NCI-H1694 (cell line): ENCODE results near the gene SMIM21.

Experiments used
- DNase-seq: peaks from one replicate; lab custom pipeline; 2025; lab: John Stamatoyannopoulos, UW

SMIM21 gene

GRCh38 chr18:75377258-75377657 lies 50.2 kb downstream of the SMIM21 start:
- no peak for DNase-seq

GRCh38 chr18:75376004-75376403 lies 51.5 kb downstream of the SMIM21 start:
- no peak for DNase-seq

- DNase-seq, result no peak
Measured at GRCh38 chr18:75375341-75375740, 52.2 kb downstream of the SMIM21 start.

GRCh38 chr18:75374466-75374865 lies 53.0 kb downstream of the SMIM21 start:
- no peak for DNase-seq

GRCh38 chr18:75369026-75369721 lies 58.3 kb downstream of the SMIM21 start:
- no peak for DNase-seq

- no peak for DNase-seq
Measured at GRCh38 chr18:75365837-75366236, 61.7 kb downstream of the SMIM21 start.

GRCh38 chr18:75365254-75365629 lies 62.3 kb downstream of the SMIM21 start:
- no peak for DNase-seq

- DNase-seq, result no peak
Measured at GRCh38 chr18:75364512-75365253, 62.8 kb downstream of the SMIM21 start.

- no peak for DNase-seq
Measured at GRCh38 chr18:75363446-75364225, 63.9 kb downstream of the SMIM21 start.

GRCh38 chr18:75362435-75362834 lies 65.1 kb downstream of the SMIM21 start:
- no peak for DNase-seq

GRCh38 chr18:75360941-75361340 lies 66.6 kb downstream of the SMIM21 start:
- DNase-seq, result no peak

GRCh38 chr18:75360215-75360614 lies 67.3 kb downstream of the SMIM21 start:
- DNase-seq, result no peak
